H1 (cell line): Measurements from ENCODE around the gene TCEA3. TPM values are rescaled to one million over a fixed set of nuclear protein-coding genes. Genes with fewer than 3 reads are reported as not detected.

Experiments used
- CTCF ChIA-PET: fragments of 300-600 bp; sonication (Branson Sonifier 250); formaldehyde crosslinking; loops from one replicate; lab custom pipeline; 2021; ENCODE audit not compliant: partially characterized antibody; lab: Charles Lee
- POLR2A ChIA-PET: fragments of 300-600 bp; sonication (Branson Sonifier 250); formaldehyde crosslinking; loops from one replicate; lab custom pipeline; 2021; ENCODE audit warnings: inconsistent platforms; ENCODE audit not compliant: partially characterized antibody; lab: Charles Lee
- DNase-seq, 2 experiments: peaks; one replicate each; pipeline versions ENCODE4 v3.0.0 to v3.0.0-alpha.2; 2010 to 2022; ENCODE audit warnings: low spot score in 2 of 2, low read depth in 1 of 2, mixed read lengths in 1 of 2
- FAIRE-seq: peaks from 2 replicates; lab custom pipeline; 2011; peaks lifted over from hg19 to GRCh38; lab: Jason Lieb, UNC
- H2AFZ ChIP-seq: 2 replicates; pipeline ENCODE4 v1.8.1; 2012; ENCODE audit warnings: low read length, inconsistent platforms
- H2AK5ac ChIP-seq: 2 replicates; pipeline ENCODE4 v1.6.1; 2013; ENCODE audit warnings: low read depth, low read length
- H2BK120ac ChIP-seq: replicated peaks from 2 replicates; pipeline ENCODE3; 2013; ENCODE audit warnings: low read depth, low read length, inconsistent platforms
- H2BK12ac ChIP-seq: 2 replicates; pipeline ENCODE4 v1.6.1; 2013; ENCODE audit warnings: low read depth, low read length
- H2BK15ac ChIP-seq: 2 replicates; pipeline ENCODE4 v1.6.1; 2013; ENCODE audit warnings: low read length
- H2BK20ac ChIP-seq: 2 replicates; pipeline ENCODE4 v1.6.1; 2013; ENCODE audit warnings: low read length
- H2BK5ac ChIP-seq: 2 replicates; pipeline ENCODE4 v1.6.1; 2013; ENCODE audit warnings: low read depth, low read length
- H3K14ac ChIP-seq: 2 replicates; pipeline ENCODE4 v1.6.1; 2013; ENCODE audit warnings: inconsistent platforms; ENCODE audit not compliant: insufficient read length
- H3K18ac ChIP-seq: 2 replicates; pipeline ENCODE4 v1.6.1; 2013; ENCODE audit warnings: low read length; ENCODE audit errors: extremely low read depth
- H3K23ac ChIP-seq: 2 replicates; pipeline ENCODE4 v1.6.1; 2013; ENCODE audit warnings: inconsistent platforms; ENCODE audit not compliant: insufficient read length
- H3K23me2 ChIP-seq: 2 replicates; pipeline ENCODE4 v1.6.1; 2013; ENCODE audit warnings: low read depth, low read length
- H3K27ac ChIP-seq: 2 replicates; pipeline ENCODE4 v1.6.1; 2011; ENCODE audit warnings: low read depth, low read length, inconsistent platforms
- H3K27me3 ChIP-seq, 4 experiments: replicated peaks in 1 of 4; 1 replicate in 1 of 4; 2 replicates in 3 of 4; pipeline versions ENCODE4 v1.6.1 to v1.8.1; 2011 to 2013; ENCODE audit warnings: low read length in 3 of 4, mild to moderate bottlenecking in 3 of 4, inconsistent platforms in 2 of 4, mixed read lengths in 2 of 4, moderate library complexity in 1 of 4; ENCODE audit not compliant: control insufficient read depth in 3 of 4, insufficient read depth in 3 of 4; ENCODE audit errors: extremely low read depth in 1 of 4
- H3K36me3 ChIP-seq, 4 experiments: 2 replicates each; pipeline versions ENCODE4 v1.6.1 to v1.8.1; 2011 to 2013; ENCODE audit warnings: mild to moderate bottlenecking in 4 of 4, low read length in 3 of 4, moderate library complexity in 2 of 4, control low read depth in 1 of 4, inconsistent platforms in 1 of 4; ENCODE audit not compliant: insufficient read depth in 4 of 4, control insufficient read depth in 2 of 4
- H3K4ac ChIP-seq: replicated peaks from 2 replicates; pipeline ENCODE3; 2013; ENCODE audit warnings: low read length, low read depth, mixed read lengths, inconsistent platforms; ENCODE audit not compliant: insufficient read length
- H3K4me1 ChIP-seq, 4 experiments: replicated peaks in 1 of 4; 1 replicate in 1 of 4; 2 replicates in 3 of 4; pipeline versions ENCODE4 v1.6.1 to v1.8.1; 2011 to 2013; ENCODE audit warnings: low read length in 3 of 4, inconsistent platforms in 2 of 4, mixed read lengths in 1 of 4; ENCODE audit not compliant: insufficient read depth in 4 of 4, control insufficient read depth in 3 of 4
- H3K4me2 ChIP-seq, 2 experiments: 2 replicates each; pipeline versions ENCODE4 v1.6.1 to v1.8.1; 2011 to 2013; ENCODE audit warnings: low read depth in 2 of 2, low read length in 2 of 2, control low read depth in 1 of 2, inconsistent platforms in 1 of 2, mild to moderate bottlenecking in 1 of 2; ENCODE audit not compliant: insufficient read depth in 1 of 2
- H3K4me3 ChIP-seq, 4 experiments: fragments of 200-600, 300-600 bp in 1 of 4; sonication (generic), shearing (Covaris generic), sonication (Bioruptor Twin) in 1 of 4; 2 replicates each; pipeline versions ENCODE4 v1.5.1 to v1.8.1; 2011 to 2016; ENCODE audit warnings: low read length in 4 of 4, low read depth in 3 of 4, control low read depth in 2 of 4, inconsistent platforms in 2 of 4, mild to moderate bottlenecking in 2 of 4, mixed read lengths in 1 of 4, moderate library complexity in 1 of 4; ENCODE audit not compliant: insufficient read depth in 2 of 4; ENCODE audit errors: extremely low read depth in 1 of 4
- H3K56ac ChIP-seq: replicated peaks from 2 replicates; pipeline ENCODE3; 2013; ENCODE audit warnings: low read depth, mild to moderate bottlenecking, mixed read lengths, low read length, inconsistent platforms; ENCODE audit not compliant: insufficient read length
- H3K79me1 ChIP-seq: 2 replicates; pipeline ENCODE4 v1.6.1; 2013; ENCODE audit warnings: low read depth, low read length, control low read depth
- H3K79me2 ChIP-seq, 2 experiments: 2 replicates each; pipeline versions ENCODE4 v1.6.1 to v1.8.1; 2012 to 2013; ENCODE audit warnings: low read length in 2 of 2, mild to moderate bottlenecking in 2 of 2, inconsistent platforms in 1 of 2; ENCODE audit not compliant: insufficient read depth in 2 of 2, control insufficient read depth in 1 of 2
- H3K9ac ChIP-seq, 4 experiments: replicated peaks in 1 of 4; 1 replicate in 1 of 4; 2 replicates in 3 of 4; pipeline versions ENCODE4 v1.6.1 to v1.8.1; 2011 to 2013; ENCODE audit warnings: low read depth in 3 of 4, low read length in 3 of 4, control low read depth in 2 of 4, mild to moderate bottlenecking in 2 of 4, moderate library complexity in 2 of 4, inconsistent platforms in 1 of 4; ENCODE audit errors: extremely low read depth in 1 of 4
- H3K9me3 ChIP-seq, 2 experiments: 2 replicates each; pipeline versions ENCODE4 v1.6.1 to v1.8.1; 2012 to 2013; ENCODE audit warnings: mild to moderate bottlenecking in 2 of 2, moderate library complexity in 2 of 2, control low read depth in 1 of 2, inconsistent platforms in 1 of 2, low read depth in 1 of 2, low read length in 1 of 2, mixed read lengths in 1 of 2; ENCODE audit not compliant: insufficient read depth in 2 of 2
- H4K20me1 ChIP-seq, 2 experiments: replicated peaks in 1 of 2; 2 replicates each; pipeline versions ENCODE3 to v1.8.1; 2011 to 2013; ENCODE audit warnings: inconsistent platforms in 2 of 2, low read length in 2 of 2, mild to moderate bottlenecking in 1 of 2; ENCODE audit not compliant: insufficient read depth in 2 of 2, control insufficient read depth in 1 of 2
- H4K5ac ChIP-seq: 2 replicates; pipeline ENCODE4 v1.6.1; 2013; ENCODE audit warnings: low read length, low read depth, mixed read lengths, inconsistent platforms; ENCODE audit not compliant: insufficient read length
- H4K8ac ChIP-seq: 2 replicates; pipeline ENCODE4 v1.8.0; 2013; ENCODE audit warnings: mild to moderate bottlenecking, moderate library complexity, low read length, inconsistent platforms; ENCODE audit not compliant: insufficient read depth; ENCODE audit errors: extremely low read depth
- H4K91ac ChIP-seq: replicated peaks from 2 replicates; pipeline ENCODE3; 2013; ENCODE audit warnings: low read length, mixed read lengths, inconsistent platforms; ENCODE audit not compliant: insufficient read length
- CEBPB ChIP-seq: IDR thresholded peaks from 2 replicates; pipeline ENCODE4 v1.6.1; 2012; ENCODE audit warnings: low read depth, low read length
- CHD2 ChIP-seq: IDR thresholded peaks from 2 replicates; pipeline ENCODE4 v1.6.1; 2012; ENCODE audit warnings: low read length, improper control_type of control experiment
- CTBP2 ChIP-seq: IDR thresholded peaks from 2 replicates; pipeline ENCODE4 v1.7.0; 2011; ENCODE audit warnings: borderline replicate concordance, mild to moderate bottlenecking, moderate library complexity, mixed read lengths, low read length; ENCODE audit not compliant: insufficient read depth, insufficient read length
- MAFK ChIP-seq: IDR thresholded peaks from 2 replicates; pipeline ENCODE4 v1.6.1; 2012; ENCODE audit warnings: low read depth, mild to moderate bottlenecking, improper control_type of control experiment, low read length
- TBP ChIP-seq: IDR thresholded peaks from 2 replicates; pipeline ENCODE4 v1.6.1; 2011; ENCODE audit warnings: low read depth, low read length, improper control_type of control experiment
- TEAD4 ChIP-seq: IDR thresholded peaks from 2 replicates; pipeline ENCODE4 v1.6.1; 2012; ENCODE audit warnings: low read depth, low read length, inconsistent platforms, mixed read lengths
- WGBS, 2 experiments: shearing (Covaris generic) in 1 of 2; methylation state at CpG; one replicate each; pipeline versions ENCODE4 v1.1.6 to v1.1.7; 2013 to 2015; ENCODE audit warnings: low lambda C conversion rate in 2 of 2, mixed read lengths in 2 of 2, inconsistent platforms in 1 of 2, low coverage in 1 of 2, missing lambda C conversion rate in 1 of 2; ENCODE audit not compliant: insufficient replicate concordance in 2 of 2, insufficient coverage in 1 of 2, insufficient read length in 1 of 2; ENCODE audit errors: extremely low coverage in 1 of 2, missing lambda C conversion rate in 1 of 2; 5-methylcytosine and 5-hydroxymethylcytosine counted together
- polyA plus RNA-seq, 7 experiments: library from polyadenylated mRNA; depleted of rRNA in 3 of 7; stranded (reverse) in 5 of 7; unstranded in 2 of 7; fragments of >200 nt in 5 of 7; fragments of 200-250 nt in 2 of 7; gene quantifications; 1 replicate in 5 of 7; 2 replicates in 1 of 7; 4 replicates in 1 of 7; pipeline versions ENCODE4 v1.2.1 to v1.2.3, GENCODE V29; 2011 to 2013; ENCODE audit warnings: missing spikeins in 2 of 7, mixed read lengths in 2 of 7
- total RNA-seq: library from RNA; stranded (reverse); fragmentation: NEBNext Ultra II Directional; extraction: Animal tissue kit (Norgen Biotek cat#: 25700); gene quantifications from 2 replicates; pipeline ENCODE4 v1.2.1, GENCODE V29; 2021
- TF ChIP-seq, protein P1 (sequence below): IDR thresholded peaks from 2 replicates; pipeline ENCODE4 v1.6.1; 2011; ENCODE audit warnings: low read length, improper control_type of control experiment

The TCEA3 gene
- total and polyA plus RNA-seq, 2 of the 8 experiments (the other 6 are each of a cell fraction or from before 2014, with no cell fraction given), result 0.08 TPM; not detected in 1

- Histone ChIP-seq H3K79me1 (no peaks in the 10 kb centered on the region), H2BK12ac (no peak overlapping the region), H2BK120ac (no peak overlapping the region), H3K23ac (no peak overlapping the region), H3K27ac (no peak overlapping the region), H3K79me2 (no peaks in the 10 kb centered on the region), H3K27me3 (no peaks in the 10 kb centered on the region), H3K4ac (no peak overlapping the region), H2BK5ac (no peak overlapping the region), H2BK20ac (no peak overlapping the region), H3K4me1 (no peaks in the 10 kb centered on the region), H3K4me3 (no peak overlapping the region), H3K9me3 (no peaks in the 10 kb centered on the region), H4K91ac (no peak overlapping the region), H3K36me3 (peaks cover 0 to 9% (median 3%) of the 10 kb centered on the region in 4 experiments; a peak in 4 of 8 replicates), H3K9ac (no peak overlapping the region), H3K14ac (no peak overlapping the region), H3K4me2 (no peak overlapping the region), H3K23me2 (no peaks in the 10 kb centered on the region), H3K18ac (no peak overlapping the region), H2BK15ac (no peak overlapping the region), H4K5ac (no peak overlapping the region), H2AFZ (no peak overlapping the region), H2AK5ac (no peak overlapping the region), H3K56ac (no peak overlapping the region), H4K8ac (no peak overlapping the region), H4K20me1 (peaks cover 2% of the 10 kb centered on the region in 2 experiments)
- TF ChIP-seq, protein P1, sequence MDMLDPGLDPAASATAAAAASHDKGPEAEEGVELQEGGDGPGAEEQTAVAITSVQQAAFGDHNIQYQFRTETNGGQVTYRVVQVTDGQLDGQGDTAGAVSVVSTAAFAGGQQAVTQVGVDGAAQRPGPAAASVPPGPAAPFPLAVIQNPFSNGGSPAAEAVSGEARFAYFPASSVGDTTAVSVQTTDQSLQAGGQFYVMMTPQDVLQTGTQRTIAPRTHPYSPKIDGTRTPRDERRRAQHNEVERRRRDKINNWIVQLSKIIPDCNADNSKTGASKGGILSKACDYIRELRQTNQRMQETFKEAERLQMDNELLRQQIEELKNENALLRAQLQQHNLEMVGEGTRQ, result no peak
- TF ChIP-seq CTBP2, result no peak
- no peak for TF ChIP-seq TBP
- no peak for TF ChIP-seq CHD2
- TF ChIP-seq TEAD4, result no peak
- no peak for TF ChIP-seq CEBPB
- no peak for TF ChIP-seq MAFK
- ChIA-PET CTCF (interaction anchor here (0.8 to 1.1 kb wide), 2 partner anchors 16 to 217 kb away, joined by 3 to 5 read pairs; no protein-coding TSS in a partner anchor), POLR2A (interaction anchor here (0.7 to 1.5 kb wide), 3 partner anchors 12 to 35 kb away, joined by 3 to 4 read pairs (median 3); partner anchors contain the start of gene ASAP3)
- 92% methylated on average over 1 of the region's 1 CpG; no CpG with 5 or more reads in 1 of the 2 experiments for WGBS, 2 experiments
- FAIRE-seq, result no peak
- DNase-seq, result no peak
These were observed 24.3 kb upstream of the TCEA3 start for GRCh38 chr1:23448846-23449245.
